Pancreas (tissue), 10 donors: ENCODE data around the gene ACOT8. TPM values are rescaled to one million over a fixed set of nuclear protein-coding genes. Genes with fewer than 3 reads are reported as not detected.

Experiments used
- ATAC-seq, 4 donors: fragments of 200-7000 bp; cut with Tn5 transposase; one replicate each; pipeline versions ENCODE4 v1.8.0 to v1.9.1; 2020; ENCODE audit warnings: mild to moderate bottlenecking in 4 of 4, moderate library complexity in 4 of 4
- DNase-seq, 6 donors: peaks; one replicate each; pipeline ENCODE4 v3.0.0-alpha.2; 2020
- FAIRE-seq: peaks from 2 replicates; lab custom pipeline; 2012; peaks lifted over from hg19 to GRCh38; lab: Jason Lieb, UNC
- H3K27ac ChIP-seq, 4 donors: fragments of 200-600 bp; sonication (generic); 1 replicate in 3 of 4; 2 replicates in 1 of 4; pipeline versions ENCODE4 v1.5.0 to v1.8.0; 2020
- H3K27me3 ChIP-seq, 4 donors: fragments of 200-600 bp; one replicate each; pipeline ENCODE4 v1.8.0; 2021
- H3K36me3 ChIP-seq, 3 donors: fragments of 200-600 bp; sonication (generic) in 1 of 3; one replicate each; pipeline versions ENCODE4 v1.5.0 to v1.8.0; 2020 to 2021
- H3K4me1 ChIP-seq, 3 donors: fragments of 200-600 bp; one replicate each; pipeline ENCODE4 v1.8.0; 2021
- H3K4me3 ChIP-seq, 4 donors: fragments of 200-600 bp; sonication (generic) in 2 of 4; one replicate each; pipeline versions ENCODE4 v1.5.0 to v1.8.0; 2020 to 2021
- H3K9me3 ChIP-seq, 4 donors: fragments of 200-600 bp; one replicate each; pipeline ENCODE4 v1.8.0; 2021
- WGBS, 2 donors: extraction: QIAGEN DNeasy Blood & Tissue Kit; methylation state at CpG; one replicate each; pipeline ENCODE4 v1.1.7; 2013; 5-methylcytosine and 5-hydroxymethylcytosine counted together
- intact Hi-C, 3 donors: fragments of 100-400 bp; cut with DNase I; formaldehyde crosslinking; loops; one replicate each; pipeline versions ENCODE4 v1.11.1 to v1.14.2; 2022
- polyA plus RNA-seq, 2 donors: library from polyadenylated mRNA; stranded (reverse); fragments of 200-250 nt; gene quantifications; one replicate each; pipeline ENCODE4 v1.2.3, GENCODE V29; 2013
- total RNA-seq, 6 donors: library from RNA; stranded (reverse); fragmentation: NEBNext Ultra II Directional in 4 of 6; extraction: Animal tissue kit (Norgen Biotek cat#: 25700) in 4 of 6; gene quantifications; one replicate each; pipeline versions ENCODE4 v1.2.1 to v1.2.4, GENCODE V29; 2021 to 2023
- TF ChIP-seq, protein P1 (sequence below), 4 donors: fragments of 200-600 bp; sonication (generic) in 3 of 4; IDR thresholded peaks; one replicate each; pipeline versions ENCODE4 v1.5.0 to v1.8.0; 2021; ENCODE audit warnings: antibody characterized with exemption in 4 of 4
- donor health status: healthy with polysubstance abuse.
- donor health status: DM: no; HTN: no; CAD: no; lungs with moderate emphysema.
- donor health status: DM: no; HTN: no; CAD: no.
- donor health status: control.
- donor health status: control.
- donor health status: Bipolar disorder and iron deficiency.
- donor health status: DM: yes; HTN: yes; CAD: no.
- donor health status: DM: no; HTN: no; CAD: no.
- donor health status: DM: no; HTN: no; CAD: no.
- donor health status: DM: yes; HTN: yes; CAD: no.

The ACOT8 gene
- total and polyA plus RNA-seq, 8 donors, result 7.0 to 21.2 (median 10.2) TPM

- H3K4me3 ChIP-seq, result no peak overlapping the region
- H3K27me3 ChIP-seq, result no peaks in the 10 kb centered on the region
- intact Hi-C loops, result no loop called here
- TF ChIP-seq, protein P1, sequence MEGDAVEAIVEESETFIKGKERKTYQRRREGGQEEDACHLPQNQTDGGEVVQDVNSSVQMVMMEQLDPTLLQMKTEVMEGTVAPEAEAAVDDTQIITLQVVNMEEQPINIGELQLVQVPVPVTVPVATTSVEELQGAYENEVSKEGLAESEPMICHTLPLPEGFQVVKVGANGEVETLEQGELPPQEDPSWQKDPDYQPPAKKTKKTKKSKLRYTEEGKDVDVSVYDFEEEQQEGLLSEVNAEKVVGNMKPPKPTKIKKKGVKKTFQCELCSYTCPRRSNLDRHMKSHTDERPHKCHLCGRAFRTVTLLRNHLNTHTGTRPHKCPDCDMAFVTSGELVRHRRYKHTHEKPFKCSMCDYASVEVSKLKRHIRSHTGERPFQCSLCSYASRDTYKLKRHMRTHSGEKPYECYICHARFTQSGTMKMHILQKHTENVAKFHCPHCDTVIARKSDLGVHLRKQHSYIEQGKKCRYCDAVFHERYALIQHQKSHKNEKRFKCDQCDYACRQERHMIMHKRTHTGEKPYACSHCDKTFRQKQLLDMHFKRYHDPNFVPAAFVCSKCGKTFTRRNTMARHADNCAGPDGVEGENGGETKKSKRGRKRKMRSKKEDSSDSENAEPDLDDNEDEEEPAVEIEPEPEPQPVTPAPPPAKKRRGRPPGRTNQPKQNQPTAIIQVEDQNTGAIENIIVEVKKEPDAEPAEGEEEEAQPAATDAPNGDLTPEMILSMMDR (IDR thresholded peaks at IDR 0.05), result no peak
- FAIRE-seq, result no peak
- peaks cover 0 to 42% (median 8%) of the 10 kb centered on the region in 3 donors for H3K36me3 ChIP-seq
- H3K4me1 ChIP-seq, result no peaks in the 10 kb centered on the region
- H3K9me3 ChIP-seq, result no peaks in the 10 kb centered on the region
- DNase-seq, result no peak
- ATAC-seq, result peak in 1 of 4 donors; percentile 6
- WGBS, 2 donors, result 95 to 97% methylated on average over 10 of the region's 10 CpGs
- no peak overlapping the region for H3K27ac ChIP-seq
Observed at GRCh38 chr20:45841407-45842129, 15.6 kb downstream of the ACOT8 start.

GRCh38 chr20:45840700-45841198 is 16.4 kb downstream of the ACOT8 start:
- Histone ChIP-seq H3K4me1 (no peaks in the 10 kb centered on the region), H3K9me3 (no peaks in the 10 kb centered on the region), H3K27ac (no peak overlapping the region), H3K36me3 (peaks cover 0 to 39% (median 8%) of the 10 kb centered on the region in 3 donors), H3K4me3 (no peak overlapping the region), H3K27me3 (no peaks in the 10 kb centered on the region)
- 89 to 90% methylated on average over 23 to 25 of the region's 25 CpGs for WGBS, 2 donors
- ATAC-seq, result no peak
- TF ChIP-seq, protein P1 (IDR thresholded peaks at IDR 0.05), result no peak
- DNase-seq, result peak in 1 of 6 donors; percentile 68
- FAIRE-seq, result no peak
- intact Hi-C loops, result no loop called here

DNA sequence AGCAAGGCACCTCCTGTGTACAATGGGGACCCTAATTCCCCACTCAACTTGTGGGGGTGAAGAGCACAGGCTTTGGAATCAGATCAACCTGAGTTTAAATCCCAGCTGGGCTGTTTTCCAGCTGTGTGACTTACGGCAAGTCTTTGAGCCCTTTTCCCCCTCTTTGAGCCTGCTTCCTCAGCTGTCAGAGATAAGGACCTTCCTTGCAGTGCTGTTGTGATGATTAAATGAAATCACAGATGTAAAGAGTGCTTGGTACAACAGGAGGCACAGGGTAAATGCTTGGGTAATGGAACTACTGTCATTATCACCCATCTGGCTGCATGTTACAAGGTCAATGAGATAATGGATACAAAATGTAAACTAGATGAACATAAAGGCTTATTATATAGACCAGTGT is 20.4 kb downstream of the ACOT8 start:
- no peak for DNase-seq
- intact Hi-C loops, result no loop called here
- no peaks in the 10 kb centered on the region for H3K27me3 ChIP-seq
- H3K9me3 ChIP-seq, result no peaks in the 10 kb centered on the region
- ATAC-seq, result no peak
- H3K4me1 ChIP-seq, result no peaks in the 10 kb centered on the region
- TF ChIP-seq, protein P1 (IDR thresholded peaks at IDR 0.05), result no peak
- no peak overlapping the region for H3K4me3 ChIP-seq
- FAIRE-seq, result no peak
- no peak overlapping the region for H3K27ac ChIP-seq
- peaks cover 0 to 12% (median 0%) of the 10 kb centered on the region in 3 donors for H3K36me3 ChIP-seq
- 43% methylated on average over 1 of the region's 1 CpG for whole genome bisulfite sequencing, 2 donors

- DNase-seq (no peak), ATAC-seq (no peak), FAIRE-seq (no peak)
- TF ChIP-seq, protein P1 (IDR thresholded peaks at IDR 0.05), result no peak
- intact Hi-C loops, result no loop called here
- Histone ChIP-seq H3K27me3 (no peaks in the 10 kb centered on the region), H3K27ac (no peak overlapping the region), H3K4me1 (no peaks in the 10 kb centered on the region), H3K9me3 (no peaks in the 10 kb centered on the region), H3K4me3 (no peak overlapping the region), H3K36me3 (peaks cover 0 to 4% (median 0%) of the 10 kb centered on the region in 3 donors)
- WGBS, 2 donors, result 92 to 96% methylated on average over 5 of the region's 5 CpGs
Observed at GRCh38 chr20:45835825-45836224, 21.4 kb downstream of the ACOT8 start.

DNA sequence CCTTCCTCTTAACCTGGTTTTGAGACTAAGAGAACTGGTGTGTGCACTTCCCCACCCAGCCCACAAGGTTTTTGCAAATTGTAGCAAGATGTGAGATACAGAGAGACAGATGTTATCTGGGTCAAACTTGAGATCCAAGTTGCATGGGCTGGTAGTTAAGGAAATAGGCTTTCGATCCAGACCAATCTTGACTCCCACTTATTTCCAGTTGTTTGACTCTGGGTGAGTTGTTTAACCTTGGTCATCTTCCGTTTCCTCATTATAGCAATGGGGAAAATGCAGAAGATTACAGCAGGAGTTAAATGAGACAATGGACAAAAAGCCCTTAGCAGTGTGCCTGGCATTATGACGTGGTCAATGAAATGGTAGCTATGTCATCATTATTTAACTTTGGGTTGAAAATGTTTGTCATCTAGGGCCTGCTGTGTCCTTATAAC is 21.8 kb downstream of the ACOT8 start:
- DNase-seq (no peak), FAIRE-seq (no peak), ATAC-seq (no peak)
- TF ChIP-seq, protein P1 (IDR thresholded peaks at IDR 0.05), result no peak
- Histone ChIP-seq H3K9me3 (no peaks in the 10 kb centered on the region), H3K4me3 (no peak overlapping the region), H3K27me3 (no peaks in the 10 kb centered on the region), H3K36me3 (no peaks in the 10 kb centered on the region), H3K27ac (no peak overlapping the region), H3K4me1 (no peaks in the 10 kb centered on the region)
- WGBS, 2 donors, result 73 to 76% methylated on average over 3 of the region's 3 CpGs
- intact Hi-C loops, result no loop called here
